ENCODE data around the gene DEXI. TPM values are rescaled to one million over a fixed set of nuclear protein-coding genes. Genes with fewer than 3 reads are reported as not detected.

DEXI gene
- total RNA-seq, 1 donor from 2014 or later, result 36.3 TPM

DNA sequence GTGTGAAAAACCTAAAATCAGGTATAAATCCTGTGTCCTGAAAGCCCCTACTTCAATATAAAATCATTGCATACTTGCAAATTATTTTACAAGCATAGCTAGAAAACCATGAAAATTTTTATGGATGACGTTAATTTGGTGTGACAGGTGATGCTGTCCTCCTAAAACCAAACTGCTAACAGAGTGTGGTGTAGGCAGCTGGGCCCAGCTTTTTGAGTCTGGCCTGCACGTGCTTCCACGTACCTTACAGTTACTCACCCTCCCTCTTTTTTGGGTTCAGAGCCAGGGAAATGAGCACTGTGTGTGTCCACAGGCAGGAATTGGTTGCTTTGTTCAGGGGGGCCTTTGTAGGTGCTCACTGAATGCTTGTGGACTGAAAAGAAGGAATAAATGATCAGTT is 38.5 kb upstream of the DEXI start:
- intact Hi-C loops (cut with DNase I), result no loop called here
- TF ChIP-seq, protein P1, sequence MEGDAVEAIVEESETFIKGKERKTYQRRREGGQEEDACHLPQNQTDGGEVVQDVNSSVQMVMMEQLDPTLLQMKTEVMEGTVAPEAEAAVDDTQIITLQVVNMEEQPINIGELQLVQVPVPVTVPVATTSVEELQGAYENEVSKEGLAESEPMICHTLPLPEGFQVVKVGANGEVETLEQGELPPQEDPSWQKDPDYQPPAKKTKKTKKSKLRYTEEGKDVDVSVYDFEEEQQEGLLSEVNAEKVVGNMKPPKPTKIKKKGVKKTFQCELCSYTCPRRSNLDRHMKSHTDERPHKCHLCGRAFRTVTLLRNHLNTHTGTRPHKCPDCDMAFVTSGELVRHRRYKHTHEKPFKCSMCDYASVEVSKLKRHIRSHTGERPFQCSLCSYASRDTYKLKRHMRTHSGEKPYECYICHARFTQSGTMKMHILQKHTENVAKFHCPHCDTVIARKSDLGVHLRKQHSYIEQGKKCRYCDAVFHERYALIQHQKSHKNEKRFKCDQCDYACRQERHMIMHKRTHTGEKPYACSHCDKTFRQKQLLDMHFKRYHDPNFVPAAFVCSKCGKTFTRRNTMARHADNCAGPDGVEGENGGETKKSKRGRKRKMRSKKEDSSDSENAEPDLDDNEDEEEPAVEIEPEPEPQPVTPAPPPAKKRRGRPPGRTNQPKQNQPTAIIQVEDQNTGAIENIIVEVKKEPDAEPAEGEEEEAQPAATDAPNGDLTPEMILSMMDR (IDR thresholded peaks at IDR 0.05), result no peak
- Histone ChIP-seq H3K4me3 (no peak overlapping the region), H3K27ac (peak overlapping the region; percentile 79), H3K4me1 (peaks cover 17% of the 10 kb centered on the region), H3K9me3 (no peaks in the 10 kb centered on the region), H3K27me3 (no peaks in the 10 kb centered on the region), H3K36me3 (peaks cover 41% of the 10 kb centered on the region)
- DNase-seq (no peak), ATAC-seq (no peak)

DNA sequence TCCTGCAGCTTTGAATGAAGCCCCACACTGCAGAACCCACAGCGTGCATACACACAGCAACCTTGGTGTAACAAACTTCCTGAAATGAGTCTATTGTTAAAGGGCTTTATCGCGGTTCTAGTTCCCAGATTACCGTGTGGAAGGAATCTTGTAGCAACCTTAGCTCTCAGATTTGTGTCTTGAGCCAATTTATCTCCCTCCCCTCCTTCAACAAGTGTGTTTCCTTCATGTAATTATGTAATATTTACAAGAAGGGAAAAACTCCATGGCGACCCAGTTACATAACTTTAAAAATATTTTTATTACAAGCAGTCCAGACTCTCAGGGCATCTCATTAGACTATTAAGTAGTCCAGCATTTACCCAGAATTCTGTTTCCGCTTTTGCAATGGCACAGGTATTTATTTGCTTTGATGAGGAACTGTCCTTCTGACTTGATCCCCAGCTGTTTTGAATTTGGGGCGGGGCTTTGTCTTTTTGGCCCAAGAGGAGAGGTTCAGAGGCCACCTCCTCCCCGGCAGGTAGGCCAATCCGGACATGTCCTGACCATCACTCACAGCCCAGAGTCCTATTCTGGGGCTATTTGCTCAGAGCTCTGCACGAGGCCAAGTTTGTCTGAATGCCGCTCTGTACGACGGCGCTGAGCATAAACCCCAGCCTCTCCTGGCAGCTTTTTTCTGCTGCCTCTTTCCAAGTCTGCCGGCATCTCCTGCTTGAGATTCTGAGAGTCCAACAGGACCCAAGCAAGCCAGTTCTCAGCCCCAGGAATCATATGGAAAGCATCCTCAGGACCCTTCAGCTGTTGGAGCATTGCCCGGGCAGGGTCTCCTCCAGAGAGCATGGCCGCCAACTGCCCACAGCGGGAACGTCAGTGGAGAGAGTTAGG is 37.7 kb upstream of the DEXI start:
- DNase-seq, result no peak
- Histone ChIP-seq H3K36me3 (peaks cover 42% of the 10 kb centered on the region), H3K27me3 (no peaks in the 10 kb centered on the region), H3K4me1 (peaks cover 17% of the 10 kb centered on the region), H3K9me3 (no peaks in the 10 kb centered on the region), H3K4me3 (no peak overlapping the region), H3K27ac (peak overlapping the region; percentile 79)
- peak; percentile 81 for ATAC-seq
- TF ChIP-seq, protein P1 (IDR thresholded peaks at IDR 0.05), result no peak
- intact Hi-C loops (cut with DNase I), result no loop called here

DNA sequence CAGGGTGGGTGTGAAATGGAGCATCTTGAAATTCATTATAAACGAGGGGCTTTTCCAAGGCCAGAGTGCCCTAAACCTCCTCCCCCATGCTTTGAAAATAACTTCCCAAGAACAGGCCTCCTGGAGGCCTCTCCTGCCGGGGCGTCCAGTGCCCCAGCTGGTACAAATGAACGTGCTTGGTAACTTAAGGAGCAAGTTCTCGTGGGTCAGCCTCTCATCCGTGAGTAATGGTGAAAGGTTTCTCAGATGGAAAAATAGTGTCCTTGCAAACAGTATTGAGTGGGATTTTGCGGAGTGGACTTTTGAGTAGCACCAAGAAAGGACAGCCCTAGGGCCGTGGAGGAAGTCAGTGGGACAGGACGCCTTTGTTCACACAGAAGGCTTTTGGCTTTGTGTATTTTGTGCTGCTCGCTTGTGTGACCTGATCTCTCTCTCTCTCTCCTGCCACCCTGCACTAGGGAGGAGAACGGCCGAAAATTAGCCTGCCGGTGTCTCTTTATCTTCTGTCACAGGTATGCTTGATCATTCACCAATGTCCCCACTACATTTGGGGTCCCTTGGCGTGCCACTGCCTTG is 36.7 kb upstream of the DEXI start:
- Histone ChIP-seq H3K27ac (peak overlapping the region; percentile 79), H3K27me3 (no peaks in the 10 kb centered on the region), H3K36me3 (peaks cover 42% of the 10 kb centered on the region), H3K9me3 (no peaks in the 10 kb centered on the region), H3K4me1 (peaks cover 17% of the 10 kb centered on the region), H3K4me3 (no peak overlapping the region)
- no peak for ATAC-seq
- intact Hi-C loops (cut with DNase I), result no loop called here
- DNase-seq, result no peak
- TF ChIP-seq, protein P1 (IDR thresholded peaks at IDR 0.05), result no peak

DNA sequence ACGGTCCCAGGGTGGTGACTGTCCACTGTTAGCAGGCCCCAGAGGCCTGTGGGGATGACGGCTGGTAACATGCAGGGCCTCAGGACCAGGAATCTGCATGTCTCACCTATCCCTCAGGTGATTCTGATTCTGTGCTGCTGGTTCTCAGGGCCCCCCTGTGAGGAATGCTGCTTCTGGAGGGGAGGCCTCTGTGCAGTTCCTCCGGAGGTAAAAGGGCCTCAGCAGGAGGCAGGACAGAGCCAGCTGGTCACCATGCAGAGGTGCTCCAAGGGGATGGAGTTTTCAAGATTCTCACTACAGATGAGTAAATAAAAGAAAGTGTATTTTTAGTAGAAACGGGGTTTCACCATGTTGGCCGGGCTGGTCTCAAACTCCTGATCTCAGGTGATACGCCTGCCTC is 35.9 kb upstream of the DEXI start:
- TF ChIP-seq, protein P1 (IDR thresholded peaks at IDR 0.05), result no peak
- ATAC-seq (no peak), DNase-seq (no peak)
- no peak overlapping the region for H3K27ac ChIP-seq
- peaks cover 42% of the 10 kb centered on the region for H3K36me3 ChIP-seq
- no peaks in the 10 kb centered on the region for H3K27me3 ChIP-seq
- H3K9me3 ChIP-seq, result no peaks in the 10 kb centered on the region
- intact Hi-C loops (cut with DNase I), result no loop called here
- no peak overlapping the region for H3K4me3 ChIP-seq
- H3K4me1 ChIP-seq, result peaks cover 17% of the 10 kb centered on the region

DNA sequence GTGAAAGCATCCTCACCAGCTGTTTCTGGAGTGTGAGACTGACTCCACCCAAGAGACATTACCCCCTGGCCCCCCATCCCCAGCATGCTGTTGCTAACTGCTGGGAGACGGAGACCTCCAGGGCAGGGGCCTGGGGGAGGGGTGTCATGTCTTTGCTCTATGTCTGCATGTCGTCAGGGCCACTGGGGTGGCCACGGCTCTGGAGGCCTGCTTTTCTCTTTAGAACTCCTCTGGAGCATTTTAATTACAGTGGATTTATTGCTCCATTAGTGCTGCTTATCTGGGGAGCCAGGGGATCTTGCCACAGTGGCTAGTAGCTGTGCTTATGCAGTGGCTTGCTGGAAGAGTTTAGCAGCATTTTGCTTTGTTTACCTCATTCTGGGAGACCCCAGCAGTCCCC is 34.4 kb upstream of the DEXI start:
- peaks cover 40% of the 10 kb centered on the region for H3K36me3 ChIP-seq
- H3K4me3 ChIP-seq, result no peak overlapping the region
- DNase-seq, result no peak
- peaks cover 24% of the 10 kb centered on the region for H3K4me1 ChIP-seq
- intact Hi-C loops (cut with DNase I), result no loop called here
- no peak for ATAC-seq
- TF ChIP-seq, protein P1 (IDR thresholded peaks at IDR 0.05), result no peak
- no peaks in the 10 kb centered on the region for H3K27me3 ChIP-seq
- H3K27ac ChIP-seq, result no peak overlapping the region
- H3K9me3 ChIP-seq, result no peaks in the 10 kb centered on the region

All from upper lobe of right lung (tissue), 1 donor.